ENCODE measurements around the gene LACTBL1.

The LACTBL1 gene

GRCh38 chr1:22930240-22930912 is 42.3 kb downstream of the LACTBL1 start:
- TF ChIP-seq CTCF (IDR thresholded peaks at IDR 0.05) (peak; percentile 74), ZFX (IDR thresholded peaks at IDR 0.05; ENCODE audit: borderline replicate concordance) (no peak)
- H3K27ac ChIP-seq: no peak overlapping the region

GRCh38 chr1:22925111-22925510 is 47.6 kb downstream of the LACTBL1 start:
- no peak overlapping the region for H3K27ac ChIP-seq
- TF ChIP-seq ZFX (IDR thresholded peaks at IDR 0.05; ENCODE audit: borderline replicate concordance) (no peak), CTCF (IDR thresholded peaks at IDR 0.05) (no peak)

GRCh38 chr1:22922640-22923039 is 50.0 kb downstream of the LACTBL1 start:
- TF ChIP-seq CTCF (IDR thresholded peaks at IDR 0.05) (no peak), ZFX (IDR thresholded peaks at IDR 0.05; ENCODE audit: borderline replicate concordance) (no peak)
- H3K27ac ChIP-seq: no peak overlapping the region

GRCh38 chr1:22921452-22922126 is 51.1 kb downstream of the LACTBL1 start:
- TF ChIP-seq CTCF (IDR thresholded peaks at IDR 0.05) (no peak), ZFX (IDR thresholded peaks at IDR 0.05; ENCODE audit: borderline replicate concordance) (no peak)
- no peak overlapping the region for H3K27ac ChIP-seq

GRCh38 chr1:22920734-22921451 is 51.8 kb downstream of the LACTBL1 start:
- no peak for TF ChIP-seq ZFX (IDR thresholded peaks at IDR 0.05; ENCODE audit: borderline replicate concordance)
- no peak for TF ChIP-seq CTCF (IDR thresholded peaks at IDR 0.05)
- H3K27ac ChIP-seq: no peak overlapping the region

- no peak overlapping the region for H3K27ac ChIP-seq
- no peak for TF ChIP-seq ZFX (IDR thresholded peaks at IDR 0.05; ENCODE audit: borderline replicate concordance)
- TF ChIP-seq CTCF (IDR thresholded peaks at IDR 0.05): no peak
Measured at GRCh38 chr1:22920026-22920733, 52.5 kb downstream of the LACTBL1 start.

All from 22Rv1 (cell line).